Activated CD4-positive, alpha-beta T cell treated with anti-CD3 and anti-CD28 coated beads for 4 hours (primary cell): ENCODE results near the gene ADGRL2.
"Not testable (repeated sequence)": the region's sequence is repeated elsewhere in the genome, so short reads cannot be mapped to it uniquely, and the experiment has no call there.

ENCODE experiments used
- DNase-seq, 2 donors: peaks; one replicate each; pipeline ENCODE4 v3.0.0-alpha.2; 2020

The ADGRL2 gene

DNA sequence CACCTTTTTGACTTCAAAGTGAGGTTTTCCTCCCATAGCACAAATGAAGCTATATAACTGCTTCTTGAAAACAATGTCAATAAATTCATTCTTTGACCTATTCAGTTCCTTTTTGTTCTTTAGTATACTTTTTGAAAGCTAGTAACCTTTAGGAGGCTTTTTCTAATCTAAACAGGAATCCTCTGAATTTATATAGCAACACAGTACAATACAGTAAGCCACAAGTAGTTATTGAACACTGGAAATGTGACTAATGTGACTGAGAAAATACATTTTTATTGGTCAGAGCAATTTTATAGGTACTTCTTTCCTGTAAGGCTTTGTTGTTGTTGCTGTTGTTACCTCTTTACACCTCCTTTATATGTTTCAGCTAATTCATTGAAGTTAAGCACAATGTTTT, 49.8 kb downstream of the ADGRL2 start:
- no peak for DNase-seq

DNA sequence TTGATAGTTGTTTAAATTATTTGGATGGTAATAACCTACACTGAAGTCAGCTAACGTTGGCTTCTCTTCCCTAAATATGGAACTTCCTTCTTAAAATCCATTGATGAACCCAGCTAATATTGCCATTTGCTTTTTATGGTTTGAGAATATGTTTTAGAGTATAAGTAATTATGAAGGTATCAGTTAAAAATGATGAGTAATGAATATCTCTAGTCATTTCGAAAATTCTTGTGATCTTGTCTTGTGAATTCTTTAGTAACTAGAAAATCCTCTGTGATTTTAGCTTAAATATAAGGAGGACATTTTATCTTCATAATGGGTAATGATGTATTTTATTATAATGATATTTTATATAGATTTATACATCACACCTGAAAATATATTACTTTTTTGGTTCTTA, 50.5 kb downstream of the ADGRL2 start:
- DNase-seq = no peak

DNA sequence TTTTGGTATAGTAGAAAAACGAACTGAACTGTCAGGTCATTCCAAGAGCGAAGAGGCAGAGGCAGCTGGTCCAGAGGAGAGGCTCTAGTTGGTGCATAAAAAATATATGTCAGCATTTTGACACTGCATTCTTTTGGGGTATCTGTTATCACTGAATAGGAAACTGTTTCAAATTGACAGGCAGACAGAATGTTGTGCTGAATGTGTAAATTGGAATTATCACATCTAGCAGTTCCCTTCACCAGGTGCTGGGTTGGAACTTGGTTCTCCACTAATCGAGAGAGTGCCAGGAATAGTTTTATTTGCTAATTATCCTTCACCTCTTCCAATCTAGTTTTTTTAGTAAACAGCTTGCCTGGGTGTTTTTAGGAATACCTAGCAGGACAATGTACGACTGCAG, 52.2 kb downstream of the ADGRL2 start:
- no peak for DNase-seq

DNA sequence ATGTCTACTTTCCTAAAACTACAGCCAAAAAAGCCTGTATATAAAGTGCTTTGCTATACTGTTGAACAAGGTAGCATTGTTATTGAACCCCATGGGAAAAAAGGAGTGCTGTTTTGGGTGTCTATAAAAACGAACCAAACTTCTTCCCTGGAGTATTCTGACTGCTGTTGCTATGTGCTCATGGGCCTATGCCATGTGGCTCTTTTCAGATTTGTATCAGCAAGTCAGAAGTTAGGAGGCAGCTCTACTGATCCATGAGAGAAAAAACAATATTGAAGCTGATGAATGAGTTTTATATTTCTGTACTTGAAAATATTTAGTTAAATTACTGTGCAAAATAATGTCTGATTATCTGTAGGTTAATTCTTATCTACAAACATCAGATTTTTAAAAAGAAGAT, 66.5 kb downstream of the ADGRL2 start:
- no peak for DNase-seq

DNA sequence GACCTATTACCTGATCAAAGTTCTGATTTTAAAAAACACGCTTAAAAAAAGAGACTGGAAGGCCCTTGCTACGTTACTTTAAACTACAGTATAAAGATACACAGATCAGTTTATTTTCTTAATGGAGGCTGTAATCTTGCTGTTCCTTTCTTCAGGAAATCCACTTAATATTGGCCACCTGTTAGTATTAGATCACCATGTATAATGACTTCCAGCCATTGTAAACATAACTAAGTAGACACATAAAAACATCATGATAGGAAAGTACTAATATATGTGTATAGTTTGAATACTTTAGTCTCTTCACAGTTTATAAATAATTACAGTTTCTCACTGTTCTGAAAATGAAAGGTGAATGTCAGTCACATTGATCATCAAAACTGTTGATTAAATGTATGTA, 68.6 kb downstream of the ADGRL2 start:
- no peak for DNase-seq

DNA sequence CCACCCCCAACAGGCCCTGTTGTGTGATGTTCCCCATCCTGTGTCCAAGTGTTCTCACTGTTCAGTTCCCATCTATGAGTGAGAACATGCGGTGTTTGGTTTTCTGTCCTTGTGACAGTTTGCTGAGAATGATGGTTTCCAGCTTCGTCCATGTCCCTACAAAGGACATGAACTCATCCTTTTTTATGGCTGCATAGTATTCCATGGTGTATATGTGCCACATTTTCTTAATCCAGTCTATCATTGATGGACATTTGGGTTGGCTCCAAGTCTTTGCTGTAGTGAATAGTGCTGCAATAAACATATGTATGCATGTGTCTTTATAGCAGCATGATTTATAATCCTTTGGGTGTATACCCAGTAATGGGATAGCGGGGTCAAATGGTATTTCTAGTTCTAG, 70.4 kb downstream of the ADGRL2 start:
- not testable (repeated sequence) for DNase-seq

DNA sequence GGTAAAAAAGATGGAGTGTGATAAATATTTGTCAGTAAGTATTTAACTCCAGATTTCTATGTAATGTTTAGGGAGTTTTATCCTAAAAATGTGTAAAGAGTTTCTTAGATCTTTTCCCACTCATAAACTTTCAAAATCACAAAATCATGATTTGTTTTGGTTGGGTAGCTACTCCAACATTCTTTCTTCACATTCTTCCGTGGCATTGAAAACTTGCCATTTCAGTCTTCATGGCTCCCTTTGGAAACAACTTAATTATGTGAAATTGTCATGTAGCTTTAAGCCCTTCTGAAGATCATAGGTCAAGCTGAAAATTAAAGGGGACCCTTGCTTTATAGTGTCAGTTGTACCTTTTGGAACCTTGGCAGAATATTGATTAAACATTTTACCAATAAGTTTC, 73.2 kb downstream of the ADGRL2 start:
- no peak for DNase-seq

DNA sequence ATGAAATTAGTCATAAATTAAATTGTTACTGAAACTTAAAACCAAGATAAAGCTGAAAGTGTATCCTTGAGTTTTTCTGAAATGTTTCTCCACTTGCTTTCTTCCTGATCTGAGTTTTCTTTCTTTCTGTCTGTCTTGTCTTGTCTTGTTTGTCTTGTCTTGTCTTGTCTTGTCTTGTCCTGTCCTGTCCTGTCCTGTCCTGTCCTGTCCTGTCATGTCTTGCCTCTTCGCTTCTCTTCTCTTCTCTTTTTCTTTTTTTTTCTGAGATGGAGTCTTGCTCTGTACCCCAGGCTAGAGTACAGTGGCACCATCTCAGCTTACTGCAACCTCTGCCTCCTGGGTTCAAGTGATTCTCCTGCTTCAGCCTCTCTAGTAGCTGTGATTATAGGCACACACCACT, 73.7 kb downstream of the ADGRL2 start:
- no peak for DNase-seq

DNA sequence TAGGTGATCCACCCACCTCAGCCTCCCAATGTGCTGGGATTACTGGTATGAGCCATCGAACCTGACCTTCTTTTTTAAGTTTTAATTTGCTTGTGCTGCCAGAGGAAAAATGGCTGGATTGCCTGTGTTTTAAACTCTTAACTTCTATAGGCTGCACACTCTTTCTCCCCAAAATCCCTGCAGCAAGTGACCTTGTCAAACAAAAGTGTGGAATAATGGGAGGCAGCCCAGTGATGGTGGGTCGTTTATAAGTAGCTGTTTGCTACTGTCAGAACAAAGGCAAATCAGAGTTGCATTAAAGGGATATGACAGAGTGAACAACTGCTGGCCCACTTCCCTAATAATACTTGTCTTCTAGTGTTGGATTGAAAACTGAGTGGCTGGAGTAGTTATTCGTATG, 74.2 kb downstream of the ADGRL2 start:
- no peak for DNase-seq

DNA sequence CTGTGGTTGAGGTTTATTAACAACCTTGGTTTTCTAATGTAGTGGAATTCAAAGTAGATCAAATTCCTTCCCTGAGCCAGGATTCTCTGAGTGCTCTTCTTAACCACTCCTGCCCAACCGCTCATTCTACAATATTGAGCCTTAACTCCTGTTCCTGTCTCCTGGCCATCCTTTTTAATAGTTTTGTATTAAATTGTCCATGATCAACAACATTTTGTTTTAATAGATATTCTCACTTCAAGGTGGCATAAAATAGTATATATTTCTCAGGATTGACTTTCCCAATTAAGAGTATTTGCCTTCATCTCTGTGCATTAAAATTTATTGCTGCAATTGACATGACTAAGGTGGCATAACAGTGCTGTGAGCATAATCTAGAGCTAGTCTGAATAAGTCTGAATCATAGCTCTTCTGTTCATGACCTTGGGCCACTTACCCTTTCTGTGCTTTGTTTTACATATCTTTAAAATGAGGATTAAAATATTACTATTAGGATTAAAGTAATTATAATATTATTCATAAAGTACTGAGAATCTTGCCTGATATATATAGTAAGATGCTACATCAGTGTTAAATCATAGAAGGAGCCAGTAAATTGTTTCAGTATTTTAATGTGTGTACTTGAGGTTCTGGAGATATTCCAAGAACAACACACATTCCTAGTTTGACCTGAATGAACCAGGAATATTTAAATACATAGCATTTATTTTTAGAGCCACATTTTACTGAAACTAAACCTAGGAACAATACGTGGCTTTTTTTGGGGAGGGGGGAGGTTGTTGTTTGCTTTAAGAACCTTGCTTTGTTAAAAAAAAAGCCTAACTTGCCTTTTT, 76.4 kb downstream of the ADGRL2 start:
- no peak for DNase-seq

DNA sequence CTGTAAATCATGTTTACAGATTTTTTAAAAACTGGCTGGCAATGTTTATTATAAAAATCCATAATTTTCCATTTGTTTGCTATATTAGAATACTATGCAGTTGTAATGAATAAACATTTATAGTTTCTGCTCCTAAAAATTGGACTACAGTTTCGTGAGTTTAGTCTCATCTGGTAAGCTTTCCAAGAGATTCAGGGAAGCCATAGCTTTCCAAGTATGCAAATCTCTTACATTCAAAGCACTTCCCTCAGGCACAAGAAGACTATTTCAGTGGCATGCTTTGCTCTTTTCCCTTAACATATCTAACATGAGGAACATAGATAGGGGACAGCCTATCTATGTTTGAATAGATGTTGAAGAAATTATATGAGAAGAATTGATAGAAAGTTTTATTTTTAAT, 77.2 kb downstream of the ADGRL2 start:
- no peak for DNase-seq

DNA sequence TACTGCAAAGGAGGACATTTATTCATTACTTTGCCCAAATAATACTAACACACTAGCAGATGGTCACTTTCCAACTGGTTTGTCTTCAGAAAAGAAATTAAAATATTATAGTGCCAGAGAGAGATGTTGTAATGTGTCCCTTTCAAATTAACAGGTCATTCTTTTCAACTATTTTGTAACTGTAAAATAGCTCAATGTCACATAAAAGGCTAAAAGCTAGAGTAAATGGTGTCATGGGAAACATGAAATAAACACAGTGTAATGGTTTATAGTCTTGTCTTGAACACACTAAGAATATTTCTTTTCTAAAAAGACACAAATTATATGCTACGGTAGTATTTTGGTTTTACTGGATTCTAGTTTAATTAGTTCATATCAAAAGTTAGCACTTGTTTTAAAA, 77.8 kb downstream of the ADGRL2 start:
- DNase-seq = no peak

DNA sequence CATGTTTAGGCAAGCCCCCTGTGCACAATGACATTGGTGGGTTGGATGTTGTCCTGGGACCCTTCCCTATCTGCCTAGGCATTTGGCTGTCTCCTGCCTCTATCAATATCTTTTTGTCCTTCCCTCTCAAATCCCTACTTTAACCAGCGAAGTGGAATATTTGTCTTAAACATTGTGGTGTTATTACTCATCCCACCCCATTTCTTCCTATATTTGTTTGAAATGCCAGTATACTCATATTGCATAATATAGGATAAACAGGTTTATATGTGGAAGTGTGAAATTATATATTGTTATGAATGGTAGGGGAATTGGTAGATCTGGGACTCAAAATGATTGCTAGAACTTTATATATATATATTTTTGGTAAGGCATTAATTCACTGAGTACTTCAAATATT, 80.0 kb downstream of the ADGRL2 start:
- DNase-seq = no peak

DNA sequence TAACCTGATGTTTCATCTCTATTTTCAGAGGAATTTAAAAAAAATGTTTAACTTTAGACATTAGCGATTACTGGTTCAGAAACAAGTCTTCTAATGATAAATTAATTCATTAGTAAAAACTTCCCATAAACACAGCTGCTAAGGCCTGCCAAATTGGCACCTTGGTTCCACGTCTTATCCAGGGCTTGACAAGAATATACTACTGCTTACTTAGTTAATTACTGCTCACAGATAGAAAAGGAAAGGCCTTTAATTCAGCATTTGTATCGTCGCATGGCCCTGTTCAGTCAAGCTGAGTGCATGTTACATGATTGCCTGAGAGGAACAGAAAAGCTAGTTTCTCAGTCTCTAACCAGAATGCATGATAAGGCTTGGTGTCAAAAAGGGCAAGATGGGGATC, 84.6 kb downstream of the ADGRL2 start:
- DNase-seq = no peak

DNA sequence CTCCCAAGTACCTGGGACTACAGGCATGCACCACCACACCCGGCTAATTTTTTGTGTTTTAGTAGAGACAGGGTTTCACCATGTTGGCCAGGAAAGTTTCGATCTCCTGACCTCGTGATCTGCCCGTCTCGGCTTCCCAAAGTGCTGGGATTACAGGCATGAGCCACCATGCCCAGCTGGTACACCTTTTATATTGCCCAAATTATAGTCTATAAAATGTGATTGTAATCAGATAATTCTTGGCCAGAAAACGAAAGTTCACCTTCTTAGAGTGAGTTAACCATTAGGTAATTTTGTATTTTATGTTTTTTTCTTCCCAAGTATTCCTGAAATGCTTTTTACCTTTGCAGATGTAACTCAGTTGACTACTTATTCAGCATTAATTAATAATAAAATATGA, 85.6 kb downstream of the ADGRL2 start:
- DNase-seq = not testable (repeated sequence)

DNA sequence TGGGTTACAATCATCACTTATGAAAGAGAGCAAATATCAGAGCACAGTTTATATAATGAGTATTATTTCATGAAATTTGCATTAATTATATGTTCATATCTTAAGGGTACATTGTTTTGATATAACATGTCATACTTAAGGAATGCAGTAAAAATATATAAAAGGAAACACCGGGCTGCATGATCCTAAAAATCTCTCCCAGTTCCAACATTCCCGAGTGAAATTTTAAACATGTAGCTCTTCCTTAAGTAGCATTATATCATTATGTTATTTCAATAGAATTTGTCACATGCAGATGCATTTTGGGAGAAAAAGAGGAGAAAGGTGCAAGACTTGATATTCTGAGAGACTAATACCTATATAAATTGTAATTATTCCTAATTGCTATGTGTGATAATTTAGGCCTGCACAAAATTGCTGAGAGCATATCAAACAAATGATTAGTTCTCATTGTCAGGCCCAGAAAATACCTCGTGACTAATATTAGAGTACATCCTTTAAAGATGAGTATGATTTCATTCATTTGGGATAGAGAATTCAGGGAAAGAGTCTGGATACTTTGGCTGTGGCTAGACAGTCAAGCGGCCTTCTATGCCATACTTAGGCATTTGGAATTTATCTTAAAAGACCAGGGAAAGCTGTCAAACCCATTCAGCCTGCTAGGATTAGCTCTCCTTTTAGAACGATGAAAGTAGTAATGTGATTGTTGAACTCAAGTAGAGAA, 86.8 kb downstream of the ADGRL2 start:
- DNase-seq = no peak

DNA sequence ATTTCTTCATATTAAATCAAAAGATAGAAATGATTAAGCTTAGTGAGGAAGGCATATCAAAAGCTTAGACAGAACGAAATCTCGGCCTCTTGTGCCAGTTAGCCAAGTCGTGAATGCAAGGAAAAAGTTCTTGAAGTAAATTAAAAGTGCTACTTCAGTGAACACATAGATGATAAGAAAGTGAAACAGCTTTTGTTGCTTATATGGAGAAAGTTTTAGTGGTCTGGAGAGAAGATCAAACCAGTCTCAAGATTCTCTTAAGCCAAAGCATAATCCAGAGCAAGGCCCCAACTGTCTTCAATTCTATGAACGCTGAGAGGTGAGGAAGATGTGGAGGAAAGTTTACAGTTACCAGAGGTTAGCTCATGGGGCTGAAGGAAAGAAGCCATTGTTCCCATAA, 88.4 kb downstream of the ADGRL2 start:
- no peak for DNase-seq

DNA sequence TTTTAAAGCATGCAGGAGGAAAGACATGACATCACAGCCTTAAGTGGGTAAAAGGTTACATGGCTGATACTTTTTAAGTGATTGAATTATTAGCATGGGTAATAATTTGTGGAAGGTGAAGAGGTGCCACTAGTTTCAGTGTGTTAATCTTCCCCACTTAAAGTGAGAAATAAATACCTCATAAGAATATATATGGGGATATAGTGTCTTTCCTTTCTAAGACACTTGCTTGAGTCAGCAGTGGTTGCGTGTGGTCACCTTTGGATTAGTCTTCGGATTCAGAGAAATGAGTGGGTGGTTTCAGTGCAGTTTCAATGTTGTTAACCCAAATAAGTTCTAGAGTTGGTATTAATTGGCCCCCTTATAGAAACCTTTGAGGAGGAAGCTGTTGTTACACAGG, 94.1 kb downstream of the ADGRL2 start:
- DNase-seq = no peak

DNA sequence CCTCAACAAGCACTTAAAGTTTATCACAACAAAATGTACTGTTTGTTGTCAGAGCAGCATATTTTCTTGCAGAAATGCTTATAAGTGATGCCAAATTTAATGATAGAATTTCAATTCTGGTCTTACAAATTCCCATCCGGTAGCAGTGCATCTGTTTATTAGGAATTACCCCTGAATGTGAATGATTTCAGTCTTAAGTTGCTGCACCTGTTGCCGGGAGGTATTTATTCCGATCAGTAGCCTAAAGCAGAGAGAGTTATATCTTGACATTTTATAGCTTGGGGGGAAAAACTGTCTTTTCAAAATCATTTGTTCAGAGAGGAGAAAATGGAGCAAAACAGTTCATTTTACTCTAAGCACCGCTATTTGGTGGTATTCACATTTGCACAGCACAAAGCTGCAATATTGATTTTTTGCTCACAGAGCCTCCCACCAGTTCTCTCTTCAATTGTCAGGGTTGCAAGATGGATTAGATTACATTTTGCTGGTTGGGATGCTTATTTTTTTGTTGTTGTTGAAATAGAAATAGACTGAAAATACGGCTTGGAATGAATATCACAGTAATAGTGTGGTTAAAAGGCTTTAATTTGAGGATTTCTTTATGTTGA, 98.6 kb downstream of the ADGRL2 start:
- no peak for DNase-seq

DNA sequence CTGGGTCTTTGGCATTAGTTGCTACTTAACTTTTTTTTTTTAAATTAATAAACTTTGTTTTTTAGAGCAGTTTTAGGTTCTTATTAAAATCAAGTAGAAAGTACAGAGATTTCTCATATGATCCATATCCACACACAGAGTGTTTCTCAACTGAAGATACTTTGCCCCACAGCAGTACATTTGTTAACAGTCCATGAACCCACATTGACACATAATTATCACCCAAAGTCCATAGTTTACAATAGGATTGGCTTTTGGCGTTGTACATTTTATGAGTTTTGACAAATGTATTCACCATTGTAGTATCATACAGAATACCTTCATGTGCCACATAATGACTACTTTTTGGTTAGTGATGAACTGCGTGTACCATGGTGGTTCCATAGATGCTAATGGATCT, 106.8 kb downstream of the ADGRL2 start:
- no peak for DNase-seq

DNA sequence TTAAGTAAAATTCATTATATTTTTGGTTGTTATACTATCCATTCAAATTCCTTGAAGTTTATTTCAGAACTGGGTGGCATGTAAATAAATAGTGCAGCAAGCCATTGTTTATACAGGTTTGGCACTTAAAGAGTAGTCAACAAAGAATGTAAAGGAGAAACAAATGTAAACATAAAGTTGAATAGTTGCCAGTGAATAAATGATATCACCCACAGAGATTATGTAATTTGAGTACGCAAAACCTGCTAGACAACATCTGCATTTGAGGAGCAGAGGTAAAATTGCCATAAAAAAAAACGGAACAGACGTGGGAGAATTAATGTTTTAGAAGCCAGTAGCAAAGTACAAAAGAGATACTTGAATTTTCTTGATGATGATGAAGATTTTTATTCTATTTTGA, 111.6 kb downstream of the ADGRL2 start:
- DNase-seq = no peak

DNA sequence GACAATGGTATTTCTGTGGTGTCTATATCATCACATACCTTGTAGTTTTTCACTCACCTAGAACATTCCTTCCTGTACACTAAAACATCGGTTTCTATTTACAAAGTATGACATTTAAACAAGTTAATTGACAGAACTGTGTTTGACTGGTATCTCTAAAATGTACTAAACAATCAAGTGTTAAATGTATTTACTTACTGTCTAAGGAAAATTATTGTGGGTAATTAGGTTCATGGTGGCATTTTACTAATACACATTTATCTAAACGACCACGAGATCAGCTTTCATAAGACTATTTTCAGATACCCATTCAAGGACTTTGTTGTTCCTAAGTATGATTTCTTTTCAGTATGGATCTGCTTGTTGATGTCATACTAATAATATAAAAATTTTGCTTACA, 115.2 kb downstream of the ADGRL2 start:
- no peak for DNase-seq

DNA sequence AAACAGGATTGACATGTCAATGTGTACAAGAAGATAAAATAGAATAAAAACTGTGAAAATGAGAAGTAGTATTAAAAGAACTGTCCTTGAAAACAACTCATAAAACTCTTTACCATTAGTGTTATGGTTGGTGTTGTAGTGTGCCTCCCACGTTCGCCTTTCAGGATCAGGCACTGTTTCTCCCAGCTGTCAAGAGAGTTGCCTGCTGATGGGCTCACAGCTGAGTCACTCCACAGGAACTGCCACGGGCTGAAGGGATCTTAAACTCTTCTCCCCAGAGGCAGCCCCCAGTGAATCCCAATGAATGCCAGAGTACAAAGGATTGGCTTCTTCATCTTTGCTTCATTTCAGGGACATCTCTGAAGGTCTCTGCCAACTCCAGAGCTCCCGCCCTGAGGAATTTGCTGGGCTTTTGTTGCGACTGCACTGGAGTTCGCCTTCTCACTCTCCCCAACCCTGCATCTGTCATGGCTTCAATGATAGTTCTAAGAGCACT, 119.6 kb downstream of the ADGRL2 start:
- no peak for DNase-seq

DNA sequence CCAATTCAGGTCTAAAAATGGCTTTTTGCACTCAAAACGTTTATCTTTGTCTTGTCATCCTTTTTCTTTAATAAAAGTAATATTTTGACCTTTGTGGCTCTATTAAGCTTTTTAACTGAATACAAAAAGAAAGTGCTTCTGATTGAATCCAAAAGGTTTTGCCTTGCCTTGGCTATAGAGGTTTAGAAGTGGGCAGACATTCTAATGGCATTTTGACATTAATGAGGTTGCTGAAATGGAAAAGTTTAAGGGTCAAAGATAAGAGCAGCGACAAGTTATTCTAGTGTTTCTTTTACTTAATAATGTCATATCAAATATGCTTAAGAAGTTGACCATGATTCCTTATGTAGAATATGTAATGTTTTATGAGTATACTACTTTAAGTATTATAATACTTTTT, 120.2 kb downstream of the ADGRL2 start:
- no peak for DNase-seq
